Erythroblast (primary cell): ENCODE data around the gene FALEC.

ENCODE experiments used
- GATA1 ChIP-seq: IDR thresholded peaks from 2 replicates; pipeline ENCODE4 v1.6.1; 2011; ENCODE audit warnings: low read depth, mild to moderate bottlenecking, control low read depth, low read length, moderate library complexity
- POLR2A ChIP-seq: IDR thresholded peaks from 2 replicates; pipeline ENCODE4 v1.6.1; 2011; ENCODE audit warnings: mild to moderate bottlenecking, low read length

GRCh38 chr1:150525348-150525747 is 9.8 kb downstream of the FALEC start:
- no peak for TF ChIP-seq POLR2A
- TF ChIP-seq GATA1, result no peak
